Left renal cortex interstitium (tissue), 4 donors: ENCODE measurements around the gene INHBC. TPM values are rescaled to one million over a fixed set of nuclear protein-coding genes. Genes with fewer than 3 reads are reported as not detected.
"Not testable (repeated sequence)": the region's sequence is repeated elsewhere in the genome, so short reads cannot be mapped to it uniquely, and the experiment has no call there.

ENCODE experiments used
- DNase-seq, 4 donors: peaks; one replicate each; pipeline ENCODE4 v3.0.0-alpha.2; 2013; ENCODE audit warnings: low read depth in 4 of 4, low spot score in 2 of 4, missing footprints in 1 of 4
- polyA plus RNA-seq, 4 donors: library from polyadenylated mRNA; unstranded; fragments of 120-200 nt; gene quantifications; one replicate each; pipeline ENCODE4 v1.2.1, GENCODE V29; 2013; ENCODE audit not compliant: insufficient read length in 4 of 4

Gene INHBC, protein sequence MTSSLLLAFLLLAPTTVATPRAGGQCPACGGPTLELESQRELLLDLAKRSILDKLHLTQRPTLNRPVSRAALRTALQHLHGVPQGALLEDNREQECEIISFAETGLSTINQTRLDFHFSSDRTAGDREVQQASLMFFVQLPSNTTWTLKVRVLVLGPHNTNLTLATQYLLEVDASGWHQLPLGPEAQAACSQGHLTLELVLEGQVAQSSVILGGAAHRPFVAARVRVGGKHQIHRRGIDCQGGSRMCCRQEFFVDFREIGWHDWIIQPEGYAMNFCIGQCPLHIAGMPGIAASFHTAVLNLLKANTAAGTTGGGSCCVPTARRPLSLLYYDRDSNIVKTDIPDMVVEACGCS
- under 1 TPM; 0.19 to 0.25 (median 0.20) TPM for polyA plus RNA-seq

DNA sequence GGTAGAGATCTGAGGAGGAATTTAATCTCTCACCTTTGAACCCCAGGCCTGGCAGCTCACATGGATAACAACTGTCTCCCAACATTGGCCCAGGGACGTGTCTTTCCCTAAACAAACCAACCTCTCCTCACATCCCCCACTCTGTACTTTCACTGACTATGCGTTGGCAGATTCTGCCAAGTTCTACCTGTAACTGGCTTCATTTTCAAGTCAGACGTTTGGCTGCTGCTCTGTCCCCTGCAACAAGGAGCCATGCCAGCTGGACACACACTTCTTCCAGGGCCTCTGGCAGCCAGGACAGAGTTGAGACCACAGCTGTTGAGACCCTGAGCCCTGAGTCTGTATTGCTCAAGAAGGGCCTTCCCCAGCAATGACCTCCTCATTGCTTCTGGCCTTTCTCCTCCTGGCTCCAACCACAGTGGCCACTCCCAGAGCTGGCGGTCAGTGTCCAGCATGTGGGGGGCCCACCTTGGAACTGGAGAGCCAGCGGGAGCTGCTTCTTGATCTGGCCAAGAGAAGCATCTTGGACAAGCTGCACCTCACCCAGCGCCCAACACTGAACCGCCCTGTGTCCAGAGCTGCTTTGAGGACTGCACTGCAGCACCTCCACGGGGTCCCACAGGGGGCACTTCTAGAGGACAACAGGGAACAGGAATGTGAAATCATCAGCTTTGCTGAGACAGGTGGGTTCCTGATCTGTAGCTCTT is at the start of gene INHBC:
INHBC (plus strand) TSS at position 268 of the 707 bp plus-strand sequence; CDS start at position 371, 103 bp downstream.
- no peak for DNase-seq

GRCh38 chr12:57385586-57385985 is 49.0 kb upstream of the INHBC start:
- DNase-seq: no peak

- DNase-seq: no peak
These were observed 48.3 kb upstream of the INHBC start for GRCh38 chr12:57386187-57386720.

DNA sequence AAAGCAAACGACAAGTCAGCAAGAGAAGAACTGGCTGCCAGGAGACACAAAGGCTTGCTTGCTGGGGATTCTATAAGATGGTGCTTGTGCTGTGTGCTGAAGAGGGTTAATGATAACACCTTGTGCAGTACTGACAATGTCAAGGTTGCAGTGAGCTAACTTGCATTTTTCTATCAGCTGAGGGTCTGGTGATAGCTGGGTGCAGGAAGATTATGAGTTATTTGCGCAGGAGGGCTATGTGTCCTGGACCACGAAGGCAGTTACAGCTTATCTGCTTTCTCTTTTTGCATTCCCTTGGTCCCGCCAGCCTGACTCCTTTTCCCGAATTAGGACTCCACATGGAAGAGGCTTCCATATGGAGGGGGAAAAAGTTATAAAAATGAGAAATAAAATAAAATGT is 46.2 kb upstream of the INHBC start:
- no peak for DNase-seq

DNA sequence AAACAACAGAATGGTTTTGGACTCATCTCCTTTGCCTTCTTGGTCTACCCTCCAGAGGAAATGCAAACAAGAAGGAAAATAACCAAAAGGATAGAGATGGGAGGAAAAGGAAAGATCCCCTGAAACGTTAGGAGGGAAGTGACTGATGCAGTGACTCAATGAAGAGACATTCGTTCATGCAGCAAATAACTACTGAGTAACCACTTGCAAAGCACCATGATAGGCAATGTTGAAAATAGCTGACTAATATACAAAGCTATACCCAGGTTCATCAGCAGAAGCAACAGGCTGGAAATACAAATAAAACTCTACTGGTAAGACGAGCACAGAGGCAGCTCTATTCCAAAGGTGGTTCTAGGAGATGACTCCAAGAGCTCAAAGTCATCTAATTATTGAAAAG is 45.6 kb upstream of the INHBC start:
- no peak for DNase-seq

GRCh38 chr12:57390174-57390573 is 44.4 kb upstream of the INHBC start:
- no peak for DNase-seq

- no peak for DNase-seq
These were observed 39.5 kb upstream of the INHBC start for GRCh38 chr12:57395121-57395520.

- DNase-seq: no peak
These were observed 37.1 kb upstream of the INHBC start for GRCh38 chr12:57397441-57397840.

- not testable (repeated sequence) for DNase-seq
These were observed 34.7 kb upstream of the INHBC start for GRCh38 chr12:57399718-57400463.

DNA sequence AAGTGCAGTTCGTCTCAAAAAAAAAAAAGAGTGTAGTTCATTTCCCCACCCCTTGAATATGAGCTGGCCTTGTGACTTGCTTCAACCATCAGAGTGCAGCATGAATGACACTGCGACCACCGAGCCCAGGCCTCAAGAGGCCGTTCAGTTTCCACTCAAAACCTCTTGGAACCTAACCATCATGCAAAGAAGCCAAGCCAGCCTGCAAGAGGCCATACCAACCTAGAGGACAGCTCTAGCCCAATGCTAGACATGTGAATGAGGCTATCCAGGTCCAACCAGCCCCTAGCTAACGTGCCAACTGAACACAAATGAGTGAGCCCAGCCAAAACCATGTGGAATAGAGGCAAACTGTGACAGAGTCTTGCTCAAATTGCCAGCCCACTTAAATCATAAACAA is 33.4 kb upstream of the INHBC start:
- DNase-seq: no peak

GRCh38 chr12:57402156-57402555 is 32.4 kb upstream of the INHBC start:
- DNase-seq: not testable (repeated sequence)

GRCh38 chr12:57404966-57405640 is 29.5 kb upstream of the INHBC start:
- no peak for DNase-seq

DNA sequence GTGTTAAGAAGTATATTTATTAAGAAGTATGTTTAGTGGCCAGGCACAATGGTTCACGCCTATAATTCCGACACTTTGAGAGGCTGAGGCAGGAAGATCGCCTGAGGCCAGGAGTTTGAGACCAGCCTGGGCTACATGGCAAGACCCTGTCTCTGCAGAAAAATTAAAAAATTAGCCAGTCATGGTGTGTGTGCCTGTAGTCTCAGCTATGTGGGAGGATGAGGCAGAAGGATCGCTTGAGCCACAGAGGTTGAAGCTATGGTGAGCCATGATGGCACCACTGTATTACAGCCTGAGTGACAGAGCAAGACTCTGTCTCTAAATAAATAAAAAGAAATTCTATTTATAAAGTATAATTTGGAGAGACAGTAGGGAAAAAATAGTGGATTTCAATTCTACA is 24.1 kb upstream of the INHBC start:
- DNase-seq: no peak

- DNase-seq: not testable (repeated sequence)
These were observed 20.4 kb upstream of the INHBC start for GRCh38 chr12:57414160-57414559.

GRCh38 chr12:57415088-57415487 is 19.5 kb upstream of the INHBC start:
- no peak for DNase-seq

DNA sequence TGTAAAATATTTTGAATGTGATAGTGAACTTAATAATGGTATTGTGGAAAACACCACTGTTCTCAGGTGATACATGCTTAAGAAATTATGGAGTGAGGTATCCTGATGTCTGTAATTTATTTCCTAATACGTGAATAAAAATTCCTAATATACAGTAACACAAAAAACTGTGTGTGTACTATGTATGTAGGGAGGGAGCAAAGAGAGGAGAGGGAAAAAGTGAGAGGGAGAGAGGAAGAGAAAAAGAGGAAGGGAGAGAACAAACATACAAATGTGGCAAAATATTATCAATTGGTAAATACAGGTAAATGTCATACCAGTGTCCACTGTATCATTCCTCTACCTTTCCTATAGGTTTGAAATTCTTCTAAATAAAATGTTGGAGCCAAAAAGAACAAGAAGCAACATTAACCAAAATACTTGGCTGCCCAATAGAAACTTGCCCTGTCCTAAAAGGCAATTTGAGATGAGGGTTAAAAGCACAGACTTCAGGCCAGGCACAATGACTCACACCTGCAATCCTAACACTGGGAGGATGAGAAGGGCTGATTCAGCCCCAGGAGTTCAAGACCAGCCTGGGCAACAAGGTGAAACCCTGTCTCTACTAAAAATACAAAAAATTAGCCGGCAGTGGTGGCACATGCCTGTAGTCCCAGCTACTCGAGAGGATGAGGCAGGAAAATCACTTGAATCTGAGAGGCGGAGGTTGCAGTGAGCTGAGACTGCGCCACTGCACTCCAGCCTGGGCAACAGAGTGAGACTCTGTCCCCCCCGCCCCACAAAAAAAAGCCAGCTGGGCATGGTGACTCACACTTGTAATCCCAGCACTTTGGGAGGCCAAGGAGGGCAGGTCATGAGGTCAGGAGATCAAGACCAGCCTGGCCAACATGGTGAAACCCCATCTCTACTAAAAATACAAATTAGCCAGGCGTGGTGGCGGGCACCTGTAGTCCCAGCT is 18.3 kb upstream of the INHBC start:
- no peak for DNase-seq

- no peak for DNase-seq
These were observed 16.3 kb upstream of the INHBC start for GRCh38 chr12:57418255-57418654.

DNA sequence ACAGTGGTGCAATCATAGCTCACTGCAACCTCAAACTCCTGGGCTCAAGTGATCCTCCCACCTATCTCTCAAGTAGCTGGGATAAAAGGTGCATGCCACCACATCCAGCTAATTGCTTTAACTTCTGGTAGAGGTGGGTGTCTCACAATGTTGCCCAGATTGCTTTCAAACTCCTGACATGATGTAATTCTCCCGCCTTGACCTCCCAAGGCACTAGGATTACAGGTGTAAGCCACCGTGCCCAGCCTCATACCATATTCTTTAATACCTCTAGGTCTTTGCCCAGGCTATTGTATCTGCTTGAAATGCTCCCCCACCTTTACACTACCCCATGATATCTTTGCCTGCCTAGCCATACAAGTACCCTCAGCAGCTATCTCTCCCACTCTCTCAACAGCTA is 15.1 kb upstream of the INHBC start:
- DNase-seq: no peak

- no peak for DNase-seq
These were observed 14.1 kb upstream of the INHBC start for GRCh38 chr12:57420482-57420881.
